Lower leg skin (tissue), 3 donors: ENCODE measurements around the gene SLC39A6.

Experiments used
- CTCF ChIP-seq, 3 donors: fragments of 450-650 bp; IDR thresholded peaks; one replicate each; pipeline ENCODE4 v1.5.1; 2016; ENCODE audit warnings: antibody characterized with exemption in 3 of 3, mild to moderate bottlenecking in 3 of 3, moderate library complexity in 2 of 3
- POLR2A ChIP-seq, 2 donors: fragments of 450-650 bp; IDR thresholded peaks; one replicate each; pipeline ENCODE4 v1.6.1; 2016 to 2017; ENCODE audit warnings: antibody characterized with exemption in 2 of 2, mild to moderate bottlenecking in 1 of 2, moderate library complexity in 1 of 2

GRCh38 chr18:36107477-36107876 is 21.7 kb downstream of the SLC39A6 start:
- TF ChIP-seq CTCF (IDR thresholded peaks at IDR 0.05) (no peak), POLR2A (IDR thresholded peaks at IDR 0.05) (no peak)
